Measurements from ENCODE around the gene NELL2. TPM values are rescaled to one million over a fixed set of nuclear protein-coding genes. Genes with fewer than 3 reads are reported as not detected.

Gene NELL2
- total RNA-seq, 1 donor from 2014 or later, result 27.1 TPM

DNA sequence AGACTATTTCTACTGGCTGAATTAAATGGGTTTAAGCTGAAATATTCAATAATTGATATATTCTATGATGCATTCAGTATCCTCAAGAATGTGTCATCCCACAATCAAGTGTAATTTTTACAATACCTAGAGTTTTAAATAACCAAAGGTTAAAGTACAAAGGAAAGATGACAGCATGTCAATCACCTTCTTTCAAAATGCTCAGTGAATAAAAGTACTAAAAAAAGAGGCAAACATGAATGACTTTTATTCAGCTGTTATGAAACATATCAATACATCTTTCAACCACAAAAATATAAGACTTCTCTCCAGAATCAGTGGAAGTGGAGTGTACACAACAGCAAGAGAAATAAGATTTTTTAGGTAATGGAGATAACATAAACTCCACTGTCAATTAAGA is 72.0 kb downstream of the NELL2 start:
- TF ChIP-seq, protein P1, sequence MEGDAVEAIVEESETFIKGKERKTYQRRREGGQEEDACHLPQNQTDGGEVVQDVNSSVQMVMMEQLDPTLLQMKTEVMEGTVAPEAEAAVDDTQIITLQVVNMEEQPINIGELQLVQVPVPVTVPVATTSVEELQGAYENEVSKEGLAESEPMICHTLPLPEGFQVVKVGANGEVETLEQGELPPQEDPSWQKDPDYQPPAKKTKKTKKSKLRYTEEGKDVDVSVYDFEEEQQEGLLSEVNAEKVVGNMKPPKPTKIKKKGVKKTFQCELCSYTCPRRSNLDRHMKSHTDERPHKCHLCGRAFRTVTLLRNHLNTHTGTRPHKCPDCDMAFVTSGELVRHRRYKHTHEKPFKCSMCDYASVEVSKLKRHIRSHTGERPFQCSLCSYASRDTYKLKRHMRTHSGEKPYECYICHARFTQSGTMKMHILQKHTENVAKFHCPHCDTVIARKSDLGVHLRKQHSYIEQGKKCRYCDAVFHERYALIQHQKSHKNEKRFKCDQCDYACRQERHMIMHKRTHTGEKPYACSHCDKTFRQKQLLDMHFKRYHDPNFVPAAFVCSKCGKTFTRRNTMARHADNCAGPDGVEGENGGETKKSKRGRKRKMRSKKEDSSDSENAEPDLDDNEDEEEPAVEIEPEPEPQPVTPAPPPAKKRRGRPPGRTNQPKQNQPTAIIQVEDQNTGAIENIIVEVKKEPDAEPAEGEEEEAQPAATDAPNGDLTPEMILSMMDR (conservative IDR thresholded peaks at IDR 0.05), result no peak
- Mint-ChIP-seq H3K9me3 (no peaks in the 10 kb centered on the region), H3K27me3 (no peaks in the 10 kb centered on the region), H3K27ac (no peak overlapping the region), H3K4me3 (no peak overlapping the region), H3K36me3 (no peaks in the 10 kb centered on the region), H3K4me1 (ENCODE audit: unreplicated experiment) (no peaks in the 10 kb centered on the region)
- no peak for DNase-seq (ENCODE audit: extremely low spot score, unreplicated experiment)

DNA sequence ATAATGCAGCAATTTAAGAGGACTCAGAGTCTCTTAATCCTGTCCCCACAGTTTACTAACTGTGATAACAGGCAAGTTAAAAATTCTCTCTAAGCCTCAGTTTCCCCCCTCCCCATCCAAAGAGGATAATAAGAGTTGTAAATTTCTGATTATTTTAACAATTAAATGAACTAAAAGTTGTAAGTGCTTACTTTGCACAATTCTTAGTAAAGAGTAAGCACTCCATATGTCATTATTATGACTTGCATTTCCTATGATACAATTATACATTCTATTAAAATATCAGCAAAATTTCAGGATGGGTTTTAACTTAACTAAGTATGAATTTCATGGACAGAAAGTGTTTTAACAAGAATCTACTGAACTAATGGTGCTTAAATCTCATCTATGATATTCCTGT is 80.1 kb downstream of the NELL2 start:
- Mint-ChIP-seq H3K27ac (no peak overlapping the region), H3K27me3 (no peaks in the 10 kb centered on the region), H3K9me3 (no peaks in the 10 kb centered on the region), H3K4me1 (ENCODE audit: unreplicated experiment) (no peaks in the 10 kb centered on the region), H3K36me3 (no peaks in the 10 kb centered on the region), H3K4me3 (no peak overlapping the region)
- DNase-seq (ENCODE audit: extremely low spot score, unreplicated experiment), result no peak
- TF ChIP-seq, protein P1 (conservative IDR thresholded peaks at IDR 0.05), result no peak

DNA sequence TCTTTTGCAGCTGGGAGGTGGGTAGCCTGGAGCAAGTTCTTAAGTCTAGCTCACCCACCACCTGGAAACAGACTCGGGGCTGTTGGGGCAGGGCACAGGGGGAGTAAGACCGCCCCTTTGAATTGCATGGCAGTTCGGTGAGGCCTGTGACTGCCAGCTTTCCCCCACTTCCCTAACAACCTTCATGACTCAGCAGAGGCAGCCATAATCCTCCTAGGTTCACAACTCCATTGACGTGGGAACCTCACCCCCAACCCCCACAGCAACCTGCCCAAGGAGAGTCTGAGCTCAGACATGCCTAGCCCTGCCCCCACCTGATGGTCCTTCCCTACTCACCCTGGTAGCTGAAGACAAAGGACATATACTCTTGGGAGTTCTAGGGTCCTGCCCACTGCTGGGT is 87.4 kb downstream of the NELL2 start:
- Mint-ChIP-seq H3K4me3 (no peak overlapping the region), H3K9me3 (no peaks in the 10 kb centered on the region), H3K27me3 (no peaks in the 10 kb centered on the region), H3K36me3 (no peaks in the 10 kb centered on the region), H3K4me1 (ENCODE audit: unreplicated experiment) (no peaks in the 10 kb centered on the region), H3K27ac (no peak overlapping the region)
- TF ChIP-seq, protein P1 (conservative IDR thresholded peaks at IDR 0.05), result no peak
- DNase-seq (ENCODE audit: extremely low spot score, unreplicated experiment), result no peak

DNA sequence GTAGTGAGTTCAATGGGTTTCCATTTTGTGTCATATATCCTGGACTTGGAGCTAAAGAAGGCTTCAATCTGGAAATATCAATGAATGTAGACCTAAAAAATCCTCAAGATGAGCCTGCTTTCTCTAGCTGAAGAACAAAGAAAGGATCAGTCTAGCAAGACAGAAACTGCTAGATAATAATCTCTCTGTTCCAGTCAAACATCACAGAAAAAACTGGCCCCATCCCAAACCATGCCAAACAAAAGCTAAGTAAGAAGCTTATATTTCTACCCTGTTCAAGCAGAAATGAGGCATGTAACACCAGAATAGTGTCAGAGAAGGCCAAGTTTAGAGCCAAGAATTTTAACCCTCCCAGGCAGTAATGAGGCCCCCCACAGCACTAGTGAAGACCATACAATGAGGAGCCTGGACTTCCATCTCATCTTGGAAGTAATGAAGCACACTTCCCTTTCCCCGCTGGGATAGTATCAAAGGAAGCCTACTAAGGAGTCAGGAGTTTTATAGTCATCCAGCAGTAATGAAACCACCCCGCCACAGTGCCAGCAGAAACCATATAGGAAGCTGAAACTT is 95.8 kb downstream of the NELL2 start:
- H3K36me3 Mint-ChIP-seq, result no peaks in the 10 kb centered on the region
- TF ChIP-seq, protein P1 (conservative IDR thresholded peaks at IDR 0.05), result no peak
- peaks cover 5% of the 10 kb centered on the region for H3K9me3 Mint-ChIP-seq
- no peak overlapping the region for H3K27ac Mint-ChIP-seq
- H3K4me1 Mint-ChIP-seq (ENCODE audit: unreplicated experiment), result no peaks in the 10 kb centered on the region
- H3K27me3 Mint-ChIP-seq, result no peaks in the 10 kb centered on the region
- no peak overlapping the region for H3K4me3 Mint-ChIP-seq
- DNase-seq (ENCODE audit: extremely low spot score, unreplicated experiment), result no peak

DNA sequence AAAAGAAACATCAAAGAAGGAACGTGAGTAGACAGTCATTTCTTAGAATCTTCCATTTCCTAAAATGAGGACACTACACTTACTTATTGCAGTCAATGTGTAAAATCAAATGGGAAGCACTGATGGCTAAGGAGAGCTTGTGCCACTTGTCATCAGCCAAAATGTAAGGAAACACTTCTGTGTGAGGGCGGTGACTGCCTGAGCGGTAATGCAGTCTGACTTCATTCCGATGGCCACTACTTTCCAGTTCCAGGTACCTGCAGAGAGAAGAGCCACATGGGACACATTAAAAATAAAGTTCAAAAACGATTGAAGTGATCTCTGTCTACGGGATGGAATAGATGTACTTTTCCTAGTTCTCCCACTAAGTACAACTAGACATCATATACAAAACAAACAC is 96.3 kb downstream of the NELL2 start:
- Mint-ChIP-seq H3K27me3 (no peaks in the 10 kb centered on the region), H3K9me3 (peaks cover 5% of the 10 kb centered on the region), H3K36me3 (no peaks in the 10 kb centered on the region), H3K4me1 (ENCODE audit: unreplicated experiment) (no peaks in the 10 kb centered on the region), H3K4me3 (no peak overlapping the region), H3K27ac (no peak overlapping the region)
- DNase-seq (ENCODE audit: extremely low spot score, unreplicated experiment), result no peak
- TF ChIP-seq, protein P1 (conservative IDR thresholded peaks at IDR 0.05), result no peak

DNA sequence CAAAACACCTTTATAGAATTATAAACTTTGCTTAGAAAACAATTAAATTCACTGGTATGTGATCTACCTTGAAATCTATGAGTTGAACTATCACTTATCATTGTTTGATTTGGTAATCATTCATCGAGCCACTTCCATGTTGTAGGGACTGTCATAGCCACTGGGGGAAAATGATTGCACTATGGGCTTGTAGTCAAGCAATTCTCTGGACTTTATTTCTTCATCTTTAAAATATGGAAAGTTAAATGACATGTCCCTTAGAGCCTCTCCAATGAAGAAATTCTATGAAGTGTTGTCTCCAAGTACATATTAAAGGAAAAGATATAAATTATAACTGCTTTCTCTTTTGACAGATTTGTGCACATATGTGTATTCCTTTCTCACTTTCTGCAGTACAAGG is 97.3 kb downstream of the NELL2 start:
- no peak for DNase-seq (ENCODE audit: extremely low spot score, unreplicated experiment)
- Mint-ChIP-seq H3K9me3 (peaks cover 5% of the 10 kb centered on the region), H3K27me3 (no peaks in the 10 kb centered on the region), H3K27ac (no peak overlapping the region), H3K4me1 (ENCODE audit: unreplicated experiment) (no peaks in the 10 kb centered on the region), H3K36me3 (no peaks in the 10 kb centered on the region), H3K4me3 (no peak overlapping the region)
- TF ChIP-seq, protein P1 (conservative IDR thresholded peaks at IDR 0.05), result no peak
